D721Med (cell line): ENCODE results near the gene LURAP1L.

Source experiments
- DNase-seq: peaks from one replicate; pipeline ENCODE4 v3.0.0; 2011; ENCODE audit warnings: low spot score; ENCODE audit not compliant: insufficient read length
- FAIRE-seq: peaks from 2 replicates; lab custom pipeline; 2011; peaks lifted over from hg19 to GRCh38; lab: Jason Lieb, UNC
- CTCF ChIP-seq: IDR thresholded peaks from 2 replicates; pipeline ENCODE4 v1.5.1; 2012; ENCODE audit warnings: mild to moderate bottlenecking, control low read depth; ENCODE audit not compliant: insufficient read depth; ENCODE audit errors: missing control alignments

LURAP1L gene

GRCh38 chr9:12816656-12817101 is 41.9 kb downstream of the LURAP1L start:
- DNase-seq (no peak), FAIRE-seq (no peak)
- TF ChIP-seq CTCF = no peak

- no peak for DNase-seq
- no peak for TF ChIP-seq CTCF
- no peak for FAIRE-seq
Observed at GRCh38 chr9:12817702-12818101, 42.9 kb downstream of the LURAP1L start.

GRCh38 chr9:12818431-12819000 is 43.7 kb downstream of the LURAP1L start:
- no peak for DNase-seq
- no peak for TF ChIP-seq CTCF
- no peak for FAIRE-seq

GRCh38 chr9:12819436-12820185 is 44.8 kb downstream of the LURAP1L start:
- FAIRE-seq (peak; percentile 63), DNase-seq (peak; percentile 19)
- peak; percentile 52 for TF ChIP-seq CTCF

- DNase-seq (no peak), FAIRE-seq (no peak)
- no peak for TF ChIP-seq CTCF
Observed at GRCh38 chr9:12822111-12822510, 47.3 kb downstream of the LURAP1L start.

GRCh38 chr9:12826924-12827565 is 52.2 kb downstream of the LURAP1L start:
- TF ChIP-seq CTCF = no peak
- DNase-seq (no peak), FAIRE-seq (no peak)
